Fibroblast of lung (primary cell): ENCODE measurements around the gene OSBPL7.

Experiments used
- EZH2 ChIP-seq: IDR thresholded peaks from 2 replicates; pipeline ENCODE4 v1.5.1; 2012; ENCODE audit warnings: low read length, control low read depth, mild to moderate bottlenecking; ENCODE audit errors: missing control alignments
- TF ChIP-seq, protein P1 (sequence below), 2 donors: IDR thresholded peaks in 1 of 2; conservative IDR thresholded peaks in 1 of 2; 1 replicate in 1 of 2; 2 replicates in 1 of 2; pipeline ENCODE4 v1.5.1; 2011 to 2012; ENCODE audit warnings: low read length in 2 of 2, control low read depth in 1 of 2, inconsistent platforms in 1 of 2, low read depth in 1 of 2, mild to moderate bottlenecking in 1 of 2

DNA sequence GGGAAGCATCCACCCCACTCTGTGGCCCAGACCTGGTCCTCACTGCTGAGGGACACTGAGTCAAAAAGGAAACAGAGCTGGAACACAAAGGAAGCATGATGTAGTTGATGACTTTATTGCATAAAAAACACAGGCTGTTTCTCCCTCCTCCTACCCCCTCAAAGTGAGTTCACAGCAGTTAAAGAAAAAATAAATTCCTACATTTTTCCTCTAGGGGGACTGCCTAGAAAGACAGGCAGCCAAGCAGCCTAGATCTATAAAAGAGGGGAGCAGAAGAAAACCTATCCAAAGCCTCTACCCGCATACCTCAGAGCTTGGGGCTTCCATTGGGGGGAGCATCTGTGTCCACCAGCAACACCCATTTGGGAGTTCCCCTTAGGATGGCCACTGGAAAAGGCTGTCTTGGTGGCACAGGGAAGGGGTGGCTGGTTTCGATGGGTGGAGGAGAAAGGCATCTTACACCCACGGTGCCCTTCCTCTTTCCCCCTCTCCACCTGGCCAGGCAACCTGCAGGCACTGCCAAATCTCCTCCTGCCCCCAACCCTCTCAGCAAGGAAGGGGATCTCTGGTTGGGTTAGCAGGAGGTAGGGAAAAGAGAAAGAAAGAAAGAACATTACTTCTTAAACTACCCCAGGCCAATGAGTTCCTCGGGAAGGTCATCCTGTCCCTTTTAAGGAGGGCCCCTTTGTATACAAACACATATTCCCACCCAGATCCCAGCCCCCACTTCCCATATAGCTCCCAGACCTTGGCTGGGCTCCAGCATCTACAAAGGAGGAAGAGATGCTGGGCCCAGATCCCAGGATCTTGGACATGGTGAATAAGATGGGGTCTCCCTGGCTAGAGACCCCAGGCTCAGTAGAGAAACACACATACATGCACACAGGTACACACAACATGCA lies 23.5 kb upstream of the OSBPL7 start:
- TF ChIP-seq EZH2, result no peak
- TF ChIP-seq, protein P1, sequence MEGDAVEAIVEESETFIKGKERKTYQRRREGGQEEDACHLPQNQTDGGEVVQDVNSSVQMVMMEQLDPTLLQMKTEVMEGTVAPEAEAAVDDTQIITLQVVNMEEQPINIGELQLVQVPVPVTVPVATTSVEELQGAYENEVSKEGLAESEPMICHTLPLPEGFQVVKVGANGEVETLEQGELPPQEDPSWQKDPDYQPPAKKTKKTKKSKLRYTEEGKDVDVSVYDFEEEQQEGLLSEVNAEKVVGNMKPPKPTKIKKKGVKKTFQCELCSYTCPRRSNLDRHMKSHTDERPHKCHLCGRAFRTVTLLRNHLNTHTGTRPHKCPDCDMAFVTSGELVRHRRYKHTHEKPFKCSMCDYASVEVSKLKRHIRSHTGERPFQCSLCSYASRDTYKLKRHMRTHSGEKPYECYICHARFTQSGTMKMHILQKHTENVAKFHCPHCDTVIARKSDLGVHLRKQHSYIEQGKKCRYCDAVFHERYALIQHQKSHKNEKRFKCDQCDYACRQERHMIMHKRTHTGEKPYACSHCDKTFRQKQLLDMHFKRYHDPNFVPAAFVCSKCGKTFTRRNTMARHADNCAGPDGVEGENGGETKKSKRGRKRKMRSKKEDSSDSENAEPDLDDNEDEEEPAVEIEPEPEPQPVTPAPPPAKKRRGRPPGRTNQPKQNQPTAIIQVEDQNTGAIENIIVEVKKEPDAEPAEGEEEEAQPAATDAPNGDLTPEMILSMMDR (conservative IDR thresholded peaks at IDR 0.05 in 1 of 2, IDR thresholded peaks at IDR 0.05 in 1 of 2; ENCODE audit: low read depth in 1 of 2, low read length in 2 of 2), result peak; percentile 24 to 49
